HL-60 (cell line): ENCODE data around the gene VCP.

ENCODE experiments used
- DNase-seq, 2 experiments: peaks; one replicate each; pipeline ENCODE4 v3.0.0-alpha.2; 2010 to 2020; ENCODE audit warnings: low read depth in 1 of 2, low spot score in 1 of 2
- H3K27ac ChIP-seq: fragments of 250-450 bp; sonication (Bioruptor Pico); replicated peaks from 2 replicates; pipeline ENCODE4 v1.5.1; 2020; ENCODE audit warnings: mild to moderate bottlenecking, moderate library complexity
- H3K27me3 ChIP-seq: fragments of 250-450 bp; sonication (Bioruptor Pico); 2 replicates; pipeline ENCODE4 v1.5.1; 2021; ENCODE audit warnings: mild to moderate bottlenecking, moderate library complexity; ENCODE audit not compliant: insufficient read depth, poor library complexity, severe bottlenecking
- H3K4me3 ChIP-seq: replicated peaks from 2 replicates; pipeline ENCODE4 v1.5.1; 2011; ENCODE audit warnings: mild to moderate bottlenecking, control low read depth, low read length; ENCODE audit not compliant: insufficient read depth
- CTCF ChIP-seq: IDR thresholded peaks from one replicate; pipeline ENCODE4 v1.5.1; 2011; ENCODE audit warnings: low read length, control low read depth, inconsistent platforms; ENCODE audit not compliant: insufficient read depth
- GABPA ChIP-seq: IDR thresholded peaks from 2 replicates; pipeline ENCODE4 v1.6.1; 2012; ENCODE audit warnings: low read depth
- POLR2AphosphoS5 ChIP-seq: IDR thresholded peaks from 2 replicates; pipeline ENCODE4 v1.6.1; 2012; ENCODE audit warnings: low read depth
- REST ChIP-seq: IDR thresholded peaks from 2 replicates; pipeline ENCODE4 v1.6.1; 2012; ENCODE audit warnings: low read depth; ENCODE audit not compliant: insufficient replicate concordance
- SPI1 ChIP-seq: IDR thresholded peaks from 2 replicates; pipeline ENCODE4 v1.6.1; 2012; ENCODE audit warnings: low read depth, mild to moderate bottlenecking, borderline replicate concordance

Gene VCP

GRCh38 chr9:35054185-35054835 is 18.1 kb downstream of the VCP start:
- no peak overlapping the region for H3K27ac ChIP-seq

DNA sequence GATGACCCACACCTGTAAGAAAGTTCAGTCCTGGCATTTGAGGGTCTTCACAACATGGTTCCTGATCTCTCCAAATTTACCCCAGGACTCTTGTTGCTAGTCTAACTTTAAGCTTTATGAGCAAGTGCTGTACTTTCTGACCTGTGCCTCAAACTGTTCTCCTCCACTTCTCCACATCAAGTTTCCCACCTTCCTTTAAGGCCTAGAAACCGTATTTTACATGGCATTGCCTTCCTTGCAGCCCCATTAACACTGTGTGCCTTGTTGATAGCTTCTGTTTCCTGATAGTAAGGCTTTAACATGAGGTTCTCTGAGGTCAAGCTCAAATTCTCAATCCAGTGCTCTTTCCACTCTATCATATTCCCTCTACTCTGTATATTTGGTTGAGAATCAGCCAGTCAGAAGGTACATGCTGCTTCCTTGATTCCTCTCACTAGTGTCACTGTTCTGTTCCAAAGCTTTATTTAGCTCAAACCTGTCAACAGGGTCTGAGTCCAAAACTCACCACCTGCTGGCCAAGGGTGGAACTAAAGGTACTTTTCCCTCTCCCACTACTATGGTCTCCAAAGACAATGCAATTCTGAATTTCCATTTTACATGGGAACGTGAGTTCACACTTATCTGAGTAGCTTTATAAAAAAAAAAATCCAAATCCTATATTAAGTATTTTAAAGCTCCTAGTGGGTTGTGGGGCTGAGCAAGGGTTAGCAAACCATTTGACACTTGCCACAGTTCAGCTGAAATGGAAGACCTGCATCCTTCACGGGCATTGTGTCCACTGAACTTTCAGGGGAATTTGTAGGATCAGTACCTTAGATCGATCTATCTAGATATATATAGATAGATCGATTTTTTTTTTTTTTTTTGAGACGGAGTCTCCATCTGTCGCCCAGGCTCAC is 21.1 kb downstream of the VCP start:
- peak in 1 of 2 experiments; percentile 46 for DNase-seq
- H3K27ac ChIP-seq: no peak overlapping the region
- TF ChIP-seq CTCF (peak; percentile 20), SPI1 (no peak)

More at GRCh38 chr9:35054185-35054835, 18.1 kb downstream of the VCP start:
- no peak for DNase-seq
- H3K4me3 ChIP-seq: no peak overlapping the region
- no peaks in the 10 kb centered on the region for H3K27me3 ChIP-seq
- TF ChIP-seq CTCF (no peak), GABPA (no peak), SPI1 (no peak), REST (no peak), POLR2AphosphoS5 (no peak)

DNA sequence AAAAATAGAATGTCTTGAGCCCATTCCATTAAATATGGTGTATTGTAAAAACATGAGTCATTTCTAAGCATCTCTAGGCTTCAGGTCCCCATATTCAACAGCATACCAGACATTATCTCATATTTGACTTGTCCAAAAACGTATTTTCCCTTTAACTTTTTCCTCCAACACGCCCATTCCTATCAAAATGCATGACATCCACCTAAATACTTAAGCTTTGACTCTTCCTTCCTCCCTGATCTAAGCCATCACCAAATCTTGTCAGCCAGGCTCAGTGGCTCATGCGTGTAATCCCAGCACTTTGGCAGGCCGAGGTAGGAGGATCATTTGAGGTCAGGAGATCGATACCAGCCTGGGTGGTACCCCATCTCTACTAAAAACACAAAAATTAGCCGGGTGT is 23.9 kb downstream of the VCP start:
- TF ChIP-seq GABPA: no peak
- TF ChIP-seq SPI1: no peak
- no peak for TF ChIP-seq REST
- no peak for TF ChIP-seq CTCF
- no peak overlapping the region for H3K4me3 ChIP-seq
- H3K27ac ChIP-seq: no peak overlapping the region
- H3K27me3 ChIP-seq: no peaks in the 10 kb centered on the region
- no peak for DNase-seq

More for the DNA sequence above, 21.1 kb downstream of the VCP start:
- Histone ChIP-seq H3K4me3 (no peak overlapping the region), H3K27me3 (no peaks in the 10 kb centered on the region)
